ENCODE results near the gene ATRAID. TPM values are rescaled to one million over a fixed set of nuclear protein-coding genes. Genes with fewer than 3 reads are reported as not detected.

The ATRAID gene
- total RNA-seq, 4 donors from 2014 or later: 107 to 210 (median 124) TPM

- peak within 1 kb of the TSS in 3 of 4 donors; percentile 55 to 84 (median 70) for H3K27ac ChIP-seq
- DNase-seq (ENCODE audit: low spot score in 2 of 2): peak; percentile 74
- 2% methylated on average over 58 to 72 of the region's 72 CpGs for WGBS, 2 donors
- peaks cover 0 to 51% (median 7%) of the 10 kb centered on the region in 3 donors for H3K36me3 ChIP-seq
- peaks cover 0 to 38% (median 6%) of the 10 kb centered on the region in 4 donors for H3K4me1 ChIP-seq
- H3K9me3 ChIP-seq: no peaks in the 10 kb centered on the region
- peak; percentile 16 to 64 for TF ChIP-seq EP300 (IDR thresholded peaks at IDR 0.05)
- peak in 4 of 5 experiments; percentile 25 to 59 (median 48) for TF ChIP-seq CTCF (IDR thresholded peaks at IDR 0.05)
- TF ChIP-seq POLR2A (IDR thresholded peaks at IDR 0.05): no peak
- peak within 1 kb of the TSS; percentile 42 to 78 (median 57) for H3K4me3 ChIP-seq
- no peaks in the 10 kb centered on the region for H3K27me3 ChIP-seq
Observed at GRCh38 chr2:27217173-27218121, 5.6 kb downstream of the ATRAID start, which contains the start of gene CAD. Gene CAD (plus strand): TSS chr2:27217369. CDS start chr2:27217552, 183 bp downstream.

GRCh38 chr2:27218614-27219013 lies 6.8 kb downstream of the ATRAID start:
- no peaks in the 10 kb centered on the region for H3K9me3 ChIP-seq
- no peak overlapping the region for H3K4me3 ChIP-seq
- no peaks in the 10 kb centered on the region for H3K27me3 ChIP-seq
- no peak for DNase-seq (ENCODE audit: low spot score in 2 of 2)
- WGBS, 2 donors: 86 to 93% methylated on average over 4 of the region's 4 CpGs
- H3K27ac ChIP-seq: peak overlapping the region in 1 of 4 donors; percentile 84
- peaks cover 0 to 28% (median 3%) of the 10 kb centered on the region in 4 donors for H3K4me1 ChIP-seq
- peaks cover 0 to 63% (median 7%) of the 10 kb centered on the region in 3 donors for H3K36me3 ChIP-seq
- TF ChIP-seq EP300 (IDR thresholded peaks at IDR 0.05): no peak
- no peak for TF ChIP-seq POLR2A (IDR thresholded peaks at IDR 0.05)
- TF ChIP-seq CTCF (IDR thresholded peaks at IDR 0.05): no peak

GRCh38 chr2:27219091-27219490 lies 7.2 kb downstream of the ATRAID start:
- Histone ChIP-seq H3K4me3 (no peak overlapping the region), H3K27me3 (no peaks in the 10 kb centered on the region), H3K36me3 (peaks cover 0 to 68% (median 10%) of the 10 kb centered on the region in 3 donors), H3K4me1 (peaks cover 0 to 24% (median 3%) of the 10 kb centered on the region in 4 donors), H3K27ac (no peak overlapping the region), H3K9me3 (no peaks in the 10 kb centered on the region)
- DNase-seq (ENCODE audit: low spot score in 2 of 2): no peak
- TF ChIP-seq POLR2A (IDR thresholded peaks at IDR 0.05) (no peak), CTCF (IDR thresholded peaks at IDR 0.05) (no peak)
- 89 to 92% methylated on average over 2 of the region's 2 CpGs for WGBS, 2 donors

GRCh38 chr2:27220091-27220490 lies 8.2 kb downstream of the ATRAID start:
- TF ChIP-seq EP300 (IDR thresholded peaks at IDR 0.05) (no peak), CTCF (IDR thresholded peaks at IDR 0.05) (no peak)
- H3K4me3 ChIP-seq: no peak overlapping the region
- H3K4me1 ChIP-seq: peaks cover 0 to 23% (median 3%) of the 10 kb centered on the region in 4 donors
- no peaks in the 10 kb centered on the region for H3K27me3 ChIP-seq
- no peaks in the 10 kb centered on the region for H3K9me3 ChIP-seq
- peaks cover 0 to 73% (median 14%) of the 10 kb centered on the region in 3 donors for H3K36me3 ChIP-seq
- H3K27ac ChIP-seq: no peak overlapping the region
- DNase-seq (ENCODE audit: low spot score in 2 of 2): no peak
- whole genome bisulfite sequencing, 2 donors: 94% methylated on average over 7 of the region's 7 CpGs

- Histone ChIP-seq H3K36me3 (peaks cover 0 to 73% (median 14%) of the 10 kb centered on the region in 3 donors), H3K9me3 (no peaks in the 10 kb centered on the region), H3K4me1 (peaks cover 0 to 22% (median 3%) of the 10 kb centered on the region in 4 donors), H3K27ac (no peak overlapping the region), H3K27me3 (no peaks in the 10 kb centered on the region), H3K4me3 (no peak overlapping the region)
- WGBS, 2 donors: 91 to 98% methylated on average over 3 of the region's 3 CpGs
- no peak for DNase-seq (ENCODE audit: low spot score in 2 of 2)
- TF ChIP-seq EP300 (IDR thresholded peaks at IDR 0.05) (no peak), CTCF (IDR thresholded peaks at IDR 0.05) (no peak), POLR2A (IDR thresholded peaks at IDR 0.05) (no peak)
Observed at GRCh38 chr2:27221166-27221565, 9.3 kb downstream of the ATRAID start.
